ENCODE measurements around the gene MT1X.

DNA sequence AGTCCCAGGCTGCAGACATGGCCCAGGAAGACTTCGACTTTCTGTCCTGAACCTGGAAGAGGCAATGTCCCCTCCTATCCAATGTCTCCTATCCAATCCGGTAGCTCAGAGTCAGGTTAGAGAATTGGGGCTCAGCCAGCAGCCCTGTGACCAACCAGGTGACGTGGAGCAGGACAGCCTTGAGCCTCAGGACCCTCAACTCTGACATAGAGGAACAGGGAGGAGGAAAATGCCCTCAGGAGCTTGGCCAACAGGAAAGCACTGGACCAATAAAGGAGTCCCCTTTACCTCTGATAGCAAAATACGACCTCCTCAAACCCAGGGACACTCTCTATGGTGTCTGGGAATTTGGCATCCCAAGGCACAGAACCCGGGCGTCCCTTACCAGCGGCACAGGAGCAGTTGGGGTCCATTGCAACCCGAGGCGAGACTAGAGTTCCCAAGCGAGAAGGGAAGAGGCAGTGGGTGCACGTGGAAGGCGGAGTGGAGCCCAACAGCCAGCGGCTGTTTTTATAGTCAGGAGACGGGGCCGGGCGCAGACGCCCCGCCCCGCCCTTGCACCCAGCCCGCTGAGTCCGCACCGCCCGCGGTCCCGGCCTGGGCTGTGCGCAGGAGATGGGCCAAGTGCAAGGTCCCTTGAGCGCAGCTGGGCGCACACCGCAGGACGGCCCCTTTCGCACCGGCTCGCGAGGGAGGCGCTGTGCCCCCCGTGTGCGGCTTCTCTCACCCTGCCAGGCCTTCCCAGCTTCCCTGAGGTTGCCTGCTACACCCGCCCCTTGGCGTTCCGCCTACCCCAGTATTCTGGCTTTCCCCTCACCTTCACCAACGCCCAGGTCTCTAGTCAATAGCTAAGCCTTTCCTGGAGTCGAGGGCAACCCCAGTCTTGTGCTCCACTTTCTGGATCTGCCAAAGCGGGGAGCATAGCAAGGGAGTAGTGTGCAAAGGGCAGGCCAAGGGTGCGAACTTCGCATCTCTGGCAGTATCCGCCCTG is 14.4 kb upstream of the MT1X start, which contains the start of gene MT1G:
- TF ChIP-seq, protein P1, sequence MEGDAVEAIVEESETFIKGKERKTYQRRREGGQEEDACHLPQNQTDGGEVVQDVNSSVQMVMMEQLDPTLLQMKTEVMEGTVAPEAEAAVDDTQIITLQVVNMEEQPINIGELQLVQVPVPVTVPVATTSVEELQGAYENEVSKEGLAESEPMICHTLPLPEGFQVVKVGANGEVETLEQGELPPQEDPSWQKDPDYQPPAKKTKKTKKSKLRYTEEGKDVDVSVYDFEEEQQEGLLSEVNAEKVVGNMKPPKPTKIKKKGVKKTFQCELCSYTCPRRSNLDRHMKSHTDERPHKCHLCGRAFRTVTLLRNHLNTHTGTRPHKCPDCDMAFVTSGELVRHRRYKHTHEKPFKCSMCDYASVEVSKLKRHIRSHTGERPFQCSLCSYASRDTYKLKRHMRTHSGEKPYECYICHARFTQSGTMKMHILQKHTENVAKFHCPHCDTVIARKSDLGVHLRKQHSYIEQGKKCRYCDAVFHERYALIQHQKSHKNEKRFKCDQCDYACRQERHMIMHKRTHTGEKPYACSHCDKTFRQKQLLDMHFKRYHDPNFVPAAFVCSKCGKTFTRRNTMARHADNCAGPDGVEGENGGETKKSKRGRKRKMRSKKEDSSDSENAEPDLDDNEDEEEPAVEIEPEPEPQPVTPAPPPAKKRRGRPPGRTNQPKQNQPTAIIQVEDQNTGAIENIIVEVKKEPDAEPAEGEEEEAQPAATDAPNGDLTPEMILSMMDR (IDR thresholded peaks at IDR 0.05), result no peak
- TF ChIP-seq, protein P2, sequence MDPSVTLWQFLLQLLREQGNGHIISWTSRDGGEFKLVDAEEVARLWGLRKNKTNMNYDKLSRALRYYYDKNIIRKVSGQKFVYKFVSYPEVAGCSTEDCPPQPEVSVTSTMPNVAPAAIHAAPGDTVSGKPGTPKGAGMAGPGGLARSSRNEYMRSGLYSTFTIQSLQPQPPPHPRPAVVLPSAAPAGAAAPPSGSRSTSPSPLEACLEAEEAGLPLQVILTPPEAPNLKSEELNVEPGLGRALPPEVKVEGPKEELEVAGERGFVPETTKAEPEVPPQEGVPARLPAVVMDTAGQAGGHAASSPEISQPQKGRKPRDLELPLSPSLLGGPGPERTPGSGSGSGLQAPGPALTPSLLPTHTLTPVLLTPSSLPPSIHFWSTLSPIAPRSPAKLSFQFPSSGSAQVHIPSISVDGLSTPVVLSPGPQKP (IDR thresholded peaks at IDR 0.05; ENCODE audit: low read depth, low read length), result no peak
- TF ChIP-seq, protein P3, sequence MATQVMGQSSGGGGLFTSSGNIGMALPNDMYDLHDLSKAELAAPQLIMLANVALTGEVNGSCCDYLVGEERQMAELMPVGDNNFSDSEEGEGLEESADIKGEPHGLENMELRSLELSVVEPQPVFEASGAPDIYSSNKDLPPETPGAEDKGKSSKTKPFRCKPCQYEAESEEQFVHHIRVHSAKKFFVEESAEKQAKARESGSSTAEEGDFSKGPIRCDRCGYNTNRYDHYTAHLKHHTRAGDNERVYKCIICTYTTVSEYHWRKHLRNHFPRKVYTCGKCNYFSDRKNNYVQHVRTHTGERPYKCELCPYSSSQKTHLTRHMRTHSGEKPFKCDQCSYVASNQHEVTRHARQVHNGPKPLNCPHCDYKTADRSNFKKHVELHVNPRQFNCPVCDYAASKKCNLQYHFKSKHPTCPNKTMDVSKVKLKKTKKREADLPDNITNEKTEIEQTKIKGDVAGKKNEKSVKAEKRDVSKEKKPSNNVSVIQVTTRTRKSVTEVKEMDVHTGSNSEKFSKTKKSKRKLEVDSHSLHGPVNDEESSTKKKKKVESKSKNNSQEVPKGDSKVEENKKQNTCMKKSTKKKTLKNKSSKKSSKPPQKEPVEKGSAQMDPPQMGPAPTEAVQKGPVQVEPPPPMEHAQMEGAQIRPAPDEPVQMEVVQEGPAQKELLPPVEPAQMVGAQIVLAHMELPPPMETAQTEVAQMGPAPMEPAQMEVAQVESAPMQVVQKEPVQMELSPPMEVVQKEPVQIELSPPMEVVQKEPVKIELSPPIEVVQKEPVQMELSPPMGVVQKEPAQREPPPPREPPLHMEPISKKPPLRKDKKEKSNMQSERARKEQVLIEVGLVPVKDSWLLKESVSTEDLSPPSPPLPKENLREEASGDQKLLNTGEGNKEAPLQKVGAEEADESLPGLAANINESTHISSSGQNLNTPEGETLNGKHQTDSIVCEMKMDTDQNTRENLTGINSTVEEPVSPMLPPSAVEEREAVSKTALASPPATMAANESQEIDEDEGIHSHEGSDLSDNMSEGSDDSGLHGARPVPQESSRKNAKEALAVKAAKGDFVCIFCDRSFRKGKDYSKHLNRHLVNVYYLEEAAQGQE (IDR thresholded peaks at IDR 0.05), result no peak
- no peak for TF ChIP-seq POLR2A (IDR thresholded peaks at IDR 0.05; ENCODE audit: low read length)
- TF ChIP-seq, protein P4, sequence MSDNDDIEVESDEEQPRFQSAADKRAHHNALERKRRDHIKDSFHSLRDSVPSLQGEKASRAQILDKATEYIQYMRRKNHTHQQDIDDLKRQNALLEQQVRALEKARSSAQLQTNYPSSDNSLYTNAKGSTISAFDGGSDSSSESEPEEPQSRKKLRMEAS (IDR thresholded peaks at IDR 0.05), result no peak
